Measurements from ENCODE around the gene ALG5. TPM values are rescaled to one million over a fixed set of nuclear protein-coding genes. Genes with fewer than 3 reads are reported as not detected.

ALG5 gene
- total RNA-seq (2012; rRNA removed) (19.4 and 29.4 TPM in 2 replicates), polyA plus RNA-seq (2012; rRNA removed) (20.4 and 21.9 TPM in 2 replicates), Bru-seq, nascent RNA (percentile 80 among the genes with signal in this experiment), BruChase-seq, experiment 1, labeled RNA remaining after a 6-hour chase (percentile 73 among the genes with signal in this experiment), BruChase-seq, experiment 2, labeled RNA remaining after a 2-hour chase (percentile 70 among the genes with signal in this experiment)
- 6.6 and 7.5 TPM in 2 replicates for polyA plus RNA-seq (2012; cell fraction: cytosol; rRNA removed)
- polyA plus RNA-seq (2012; cell fraction: nucleus; rRNA removed; ENCODE audit: low replicate concordance), result 2.3 and 14.2 TPM in 2 replicates
- long read RNA-seq, transcript ALG5-201 (10 exons, 1,154 nt), result major isoform, 48 of 55 reads
- long read RNA-seq, partial matches to known transcripts, result 0 of 55 reads
- long read RNA-seq, other reads (novel, unspliced or antisense), result 7 of 55 reads

GRCh38 chr13:36999054-36999714 is at the start of gene ALG5:
ALG5 (minus strand) TSS chr13:36999340; CDS start chr13:36999300, 40 bp downstream.
- Histone ChIP-seq H2AK9ac (replicated peaks; ENCODE audit: low read depth, low read length, poor library complexity) (peak within 1 kb of the TSS; percentile 88), H2BK15ac (ENCODE audit: low read depth, low read length) (0 out of 3 replicates have a peak within 1 kb of the TSS, but pooled peaks have one; percentile 45), H4K91ac (ENCODE audit: insufficient read depth, low read depth, low read length) (peak within 1 kb of the TSS; percentile 55), H3K4me2 (ENCODE audit: low read depth, low read length) (peak within 1 kb of the TSS; percentile 100), H3K9me3 (ENCODE audit: control insufficient read depth, insufficient read depth, low read length) (no peaks in the 10 kb centered on the region), H4K5ac (ENCODE audit: low read depth, low read length) (peak within 1 kb of the TSS; percentile 100), H3K4me3 (ENCODE audit: insufficient read depth, low read depth, low read length) (peak within 1 kb of the TSS; percentile 71), H3K4me1 (ENCODE audit: control insufficient read depth, insufficient read depth, low read length) (no peaks in the 10 kb centered on the region; the same call in 1 of the 2 replicates), H3K9ac (ENCODE audit: low read depth, low read length) (peak within 1 kb of the TSS; percentile 97), H3K27ac (ENCODE audit: insufficient read depth, low read length) (peak within 1 kb of the TSS; percentile 100), H3K4ac (ENCODE audit: low read depth, low read length) (peak within 1 kb of the TSS; percentile 93), H4K20me1 (ENCODE audit: insufficient read depth, low read length) (no peaks in the 10 kb centered on the region), H3K56ac (ENCODE audit: extremely low read depth, insufficient read depth, low read length) (peak within 1 kb of the TSS; percentile 90), H4K8ac (ENCODE audit: low read depth in 2 of 2, low read length in 2 of 2) (peak within 1 kb of the TSS; percentile 93 to 96), H3K18ac (ENCODE audit: low read depth, low read length) (peak within 1 kb of the TSS; percentile 34), H3K36me3 (ENCODE audit: control insufficient read depth, insufficient read depth, low read length) (peaks cover 7% of the 10 kb centered on the region), H3K27me3 (ENCODE audit: control insufficient read depth, insufficient read depth, low read length) (no peaks in the 10 kb centered on the region), H2BK5ac (ENCODE audit: low read depth, low read length, poor library complexity, severe bottlenecking) (peak within 1 kb of the TSS; percentile 98), H3K23ac (ENCODE audit: low read depth, low read length) (peak within 1 kb of the TSS; percentile 84), H3K9me1 (ENCODE audit: insufficient read depth, low read length) (no peaks in the 10 kb centered on the region), H2AK5ac (ENCODE audit: low read depth, low read length) (peak within 1 kb of the TSS; percentile 90), H2AFZ (replicated peaks; ENCODE audit: low read length, poor library complexity) (peak within 1 kb of the TSS; percentile 94), H2BK20ac (ENCODE audit: low read depth, low read length) (no peak within 1 kb of the TSS), H2BK120ac (ENCODE audit: low read depth, low read length) (peak within 1 kb of the TSS; percentile 41), H3K14ac (replicated peaks; ENCODE audit: low read depth, low read length) (peak within 1 kb of the TSS; percentile 70), H3K79me1 (ENCODE audit: low read depth in 1 of 2, low read length in 2 of 2) (peaks cover 15 to 42% of the 10 kb centered on the region in 2 experiments)
- dilution Hi-C loops (cut with HindIII; ENCODE audit: low sequenced_read_pairs, unreplicated experiment), result loop anchor here (25.0 kb wide), 1 partner anchor 137 kb away; no protein-coding TSS in a partner anchor
- CTCF ChIA-PET, result interaction anchor here (0.6 to 1.0 kb wide), 3 partner anchors 15 to 1701 kb away, joined by 3 to 5 read pairs (median 3); no protein-coding TSS in a partner anchor
- peak; percentile 84 for DNase-seq
- 0% methylated on average over 42 of the region's 52 CpGs; no CpG with 5 or more reads in 1 of the 2 experiments for WGBS, 2 experiments (ENCODE audit: extremely low coverage in 2 of 2, insufficient read length in 1 of 2)
- intact Hi-C loops (cut with micrococcal nuclease), result loop anchor here (1.0 to 10.0 kb wide), 3 partner anchors 70 to 1024 kb away; partner anchors contain the start of gene SPART
- in situ Hi-C loops (cut with MboI; ENCODE audit: low sequenced_read_pairs), result loop anchor here (10.0 to 25.0 kb wide), 2 partner anchors 574 to 662 kb away; partner anchors contain the start of gene SPART
- ATAC-seq (ENCODE audit: low read depth), result peak; percentile 83
- no TSS peak for BruUV-seq (replicated peaks)
- POLR2A ChIA-PET (ENCODE audit: unreplicated experiment), result no interaction called here
- TF ChIP-seq NFE2L2 (IDR thresholded peaks at IDR 0.05; ENCODE audit: low read depth, low read length) (no peak), CHD1 (IDR thresholded peaks at IDR 0.05; ENCODE audit: low read depth, low read length) (no peak), MAZ (IDR thresholded peaks at IDR 0.05; ENCODE audit: borderline replicate concordance, low read depth, low read length) (peak; percentile 83; the same call in 1 of the 2 replicates), MXI1 (IDR thresholded peaks at IDR 0.05; ENCODE audit: borderline replicate concordance, low read depth, low read length) (peak; percentile 87), RFX5 (IDR thresholded peaks at IDR 0.05; ENCODE audit: low read depth, low read length) (no peak), RCOR1 (IDR thresholded peaks at IDR 0.05; ENCODE audit: insufficient replicate concordance, low read length) (no peak), USF2 (IDR thresholded peaks at IDR 0.05; ENCODE audit: low read depth, low read length) (0 out of 2 replicates have a peak, but pooled peaks have one; percentile 2), SMC3 (IDR thresholded peaks at IDR 0.05; ENCODE audit: low read depth, low read length) (peak; percentile 33; the same call in 1 of the 2 replicates), RAD21 (IDR thresholded peaks at IDR 0.05; ENCODE audit: low read length) (peak; percentile 42), FOS (IDR thresholded peaks at IDR 0.05; ENCODE audit: low read depth, low read length) (no peak), CTCF (conservative IDR thresholded peaks at IDR 0.05; ENCODE audit: low read depth, low read length) (peak; percentile 98), CEBPB (IDR thresholded peaks at IDR 0.05; ENCODE audit: low read depth, low read length) (no peak), MAFK (IDR thresholded peaks at IDR 0.05; ENCODE audit: low read depth, low read length) (no peak)

Data from IMR-90 (cell line).